LNCAP (cell line): ENCODE results near the gene PTPRF.

ENCODE experiments used
- TF ChIP-seq, protein P1 (sequence below): fragments of 450-650 bp; IDR thresholded peaks from 2 replicates; pipeline ENCODE4 v1.5.1; 2017; ENCODE audit warnings: mild to moderate bottlenecking

The PTPRF gene

GRCh38 chr1:43608827-43609226 is 78.1 kb downstream of the PTPRF start:
- TF ChIP-seq, protein P1, sequence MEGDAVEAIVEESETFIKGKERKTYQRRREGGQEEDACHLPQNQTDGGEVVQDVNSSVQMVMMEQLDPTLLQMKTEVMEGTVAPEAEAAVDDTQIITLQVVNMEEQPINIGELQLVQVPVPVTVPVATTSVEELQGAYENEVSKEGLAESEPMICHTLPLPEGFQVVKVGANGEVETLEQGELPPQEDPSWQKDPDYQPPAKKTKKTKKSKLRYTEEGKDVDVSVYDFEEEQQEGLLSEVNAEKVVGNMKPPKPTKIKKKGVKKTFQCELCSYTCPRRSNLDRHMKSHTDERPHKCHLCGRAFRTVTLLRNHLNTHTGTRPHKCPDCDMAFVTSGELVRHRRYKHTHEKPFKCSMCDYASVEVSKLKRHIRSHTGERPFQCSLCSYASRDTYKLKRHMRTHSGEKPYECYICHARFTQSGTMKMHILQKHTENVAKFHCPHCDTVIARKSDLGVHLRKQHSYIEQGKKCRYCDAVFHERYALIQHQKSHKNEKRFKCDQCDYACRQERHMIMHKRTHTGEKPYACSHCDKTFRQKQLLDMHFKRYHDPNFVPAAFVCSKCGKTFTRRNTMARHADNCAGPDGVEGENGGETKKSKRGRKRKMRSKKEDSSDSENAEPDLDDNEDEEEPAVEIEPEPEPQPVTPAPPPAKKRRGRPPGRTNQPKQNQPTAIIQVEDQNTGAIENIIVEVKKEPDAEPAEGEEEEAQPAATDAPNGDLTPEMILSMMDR: no peak

DNA sequence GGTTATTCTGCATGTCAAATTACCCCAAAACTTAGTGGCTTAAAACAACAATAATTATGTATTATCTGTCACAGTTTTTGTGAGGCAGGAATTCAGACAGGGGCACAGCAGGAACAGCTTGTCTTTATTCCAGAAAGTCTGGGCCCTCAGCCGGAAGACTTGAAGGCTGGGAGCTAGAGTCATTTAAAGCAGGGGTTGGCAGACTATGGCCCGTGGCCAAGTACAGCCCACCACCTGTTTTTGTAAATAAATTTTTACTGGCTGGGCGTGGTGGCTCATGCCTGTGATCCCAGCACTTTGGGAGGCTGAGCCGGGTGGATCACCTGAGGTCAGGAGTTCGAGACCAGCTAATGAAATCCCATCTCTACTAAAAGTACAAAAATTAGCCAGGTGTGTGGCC is 79.7 kb downstream of the PTPRF start:
- TF ChIP-seq, protein P1: no peak

- TF ChIP-seq, protein P1: no peak
Observed at GRCh38 chr1:43611950-43612349, 81.3 kb downstream of the PTPRF start.

GRCh38 chr1:43612406-43612805 is 81.7 kb downstream of the PTPRF start:
- TF ChIP-seq, protein P1: no peak

DNA sequence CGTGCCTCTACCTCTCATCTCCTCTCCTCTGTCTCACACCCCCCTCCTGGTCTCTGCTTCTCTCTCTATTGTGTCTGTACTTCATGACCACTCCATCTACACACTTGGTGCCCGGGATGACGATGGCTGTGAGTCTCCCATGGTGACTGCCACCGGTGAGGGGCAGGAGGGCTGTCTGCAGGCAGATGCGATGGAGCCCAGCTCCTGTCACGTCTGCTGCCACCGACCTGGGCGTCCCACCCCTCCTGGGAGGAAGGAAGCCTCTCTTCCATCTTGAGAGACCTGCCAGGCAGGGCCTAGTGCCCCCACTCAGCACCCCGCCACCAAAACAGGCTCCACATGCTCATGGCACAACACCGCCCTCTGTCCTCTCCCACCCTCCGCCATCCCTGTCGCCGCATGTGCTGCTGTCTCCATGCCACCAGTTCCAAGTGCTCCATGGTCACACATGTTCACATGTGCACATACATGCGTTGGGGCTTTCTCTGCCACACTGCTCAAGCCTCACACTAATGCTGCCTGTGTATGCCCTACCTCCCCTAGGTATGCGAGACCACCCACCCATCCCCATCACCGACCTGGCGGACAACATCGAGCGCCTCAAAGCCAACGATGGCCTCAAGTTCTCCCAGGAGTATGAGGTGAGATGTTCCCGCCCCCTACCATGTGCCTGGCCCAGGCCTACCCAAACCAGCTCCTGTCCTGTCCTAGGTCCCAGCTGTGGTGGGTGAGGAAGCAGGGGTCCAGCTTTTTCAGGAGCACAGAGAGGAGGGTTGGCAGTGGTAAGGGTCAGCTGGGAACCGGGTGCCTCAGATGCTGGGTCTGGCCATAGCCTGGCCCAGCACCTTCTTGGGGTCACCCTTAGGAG is 82.6 kb downstream of the PTPRF start:
- TF ChIP-seq, protein P1: no peak

GRCh38 chr1:43614211-43614610 is 83.5 kb downstream of the PTPRF start:
- TF ChIP-seq, protein P1: no peak

GRCh38 chr1:43614891-43615290 is 84.2 kb downstream of the PTPRF start:
- TF ChIP-seq, protein P1: no peak
